ENCODE data around the gene THOC1. TPM values are rescaled to one million over a fixed set of nuclear protein-coding genes. Genes with fewer than 3 reads are reported as not detected.

THOC1 gene
- total and polyA plus RNA-seq, 4 experiments from 2014 or later, result 15.2 to 69.9 (median 42.4) TPM

GRCh38 chr18:240175-240574, 27.7 kb downstream of the THOC1 start:
- Mint-ChIP-seq H3K4me1 (peaks cover 0 to 4% (median under 1%) of the 10 kb centered on the region in 4 donors), H3K4me3 (no peak overlapping the region), H3K27ac (peak overlapping the region in 1 of 7 donors; percentile 2), H3K27me3 (no peaks in the 10 kb centered on the region), H3K9me3 (no peaks in the 10 kb centered on the region), H3K36me3 (peaks cover 38 to 41% of the 10 kb centered on the region in 2 donors)
- Histone ChIP-seq H3K9me3 (ENCODE audit: control insufficient read depth in 1 of 2, low read length in 2 of 2) (no peaks in the 10 kb centered on the region), H3K27ac (ENCODE audit: low read depth, low read length) (no peak overlapping the region), H3K4me1 (ENCODE audit: insufficient read depth, low read length) (no peaks in the 10 kb centered on the region), H3K27me3 (ENCODE audit: insufficient read depth, low read length) (no peaks in the 10 kb centered on the region), H3K36me3 (ENCODE audit: insufficient read depth, low read length) (no peaks in the 10 kb centered on the region), H3K4me3 (ENCODE audit: low read length in 2 of 2) (no peak overlapping the region)
- intact Hi-C loops (cut with micrococcal nuclease), result no loop called here
- DNase-seq, result no peak
- POLR2A ChIA-PET (ENCODE audit: partially characterized antibody), result no interaction called here
- CTCF ChIA-PET (ENCODE audit: partially characterized antibody), result no interaction called here

- Histone ChIP-seq H3K9me3 (ENCODE audit: control insufficient read depth in 1 of 2, low read length in 2 of 2) (no peaks in the 10 kb centered on the region), H3K4me3 (ENCODE audit: low read length in 2 of 2) (no peak overlapping the region), H3K27me3 (ENCODE audit: insufficient read depth, low read length) (no peaks in the 10 kb centered on the region), H3K4me1 (ENCODE audit: insufficient read depth, low read length) (no peaks in the 10 kb centered on the region), H3K36me3 (ENCODE audit: insufficient read depth, low read length) (no peaks in the 10 kb centered on the region), H3K27ac (ENCODE audit: low read depth, low read length) (no peak overlapping the region)
- H3K4me3 Mint-ChIP-seq, result no peak overlapping the region
- DNase-seq, result no peak
- peaks cover 0 to 5% (median 2%) of the 10 kb centered on the region in 4 donors for H3K4me1 Mint-ChIP-seq
- H3K27me3 Mint-ChIP-seq, result no peaks in the 10 kb centered on the region
- ChIA-PET CTCF (ENCODE audit: partially characterized antibody) (no interaction called here), POLR2A (ENCODE audit: partially characterized antibody) (interaction anchor here (1.2 kb wide), 1 partner anchor 36 kb away, joined by 4 read pairs; the partner anchor contains the start of gene THOC1)
- H3K9me3 Mint-ChIP-seq, result no peaks in the 10 kb centered on the region
- intact Hi-C loops (cut with micrococcal nuclease), result no loop called here
- peaks cover 19 to 27% of the 10 kb centered on the region in 2 donors for H3K36me3 Mint-ChIP-seq
- H3K27ac Mint-ChIP-seq, result peak overlapping the region in 2 of 7 donors; percentile 33 to 39
Measured at GRCh38 chr18:231563-231962, 36.3 kb downstream of the THOC1 start.

GRCh38 chr18:228586-228985, 39.3 kb downstream of the THOC1 start:
- H3K4me3 ChIP-seq (ENCODE audit: low read length in 2 of 2), result no peak overlapping the region

GRCh38 chr18:227902-228301, 39.9 kb downstream of the THOC1 start:
- intact Hi-C loops (cut with micrococcal nuclease), result no loop called here
- Mint-ChIP-seq H3K4me3 (no peak overlapping the region), H3K27ac (peak overlapping the region in 2 of 7 donors; percentile 8 to 28), H3K36me3 (peaks cover 43 to 51% of the 10 kb centered on the region in 2 donors), H3K27me3 (no peaks in the 10 kb centered on the region), H3K9me3 (no peaks in the 10 kb centered on the region), H3K4me1 (peaks cover 0 to 5% (median 2%) of the 10 kb centered on the region in 4 donors)
- ChIA-PET POLR2A (ENCODE audit: partially characterized antibody) (no interaction called here), CTCF (ENCODE audit: partially characterized antibody) (no interaction called here)
- no peak overlapping the region for H3K4me3 ChIP-seq (ENCODE audit: low read length in 2 of 2)
- DNase-seq, result no peak
- H3K9me3 ChIP-seq (ENCODE audit: control insufficient read depth in 1 of 2, low read length in 2 of 2), result no peaks in the 10 kb centered on the region
- no peak overlapping the region for H3K27ac ChIP-seq (ENCODE audit: low read depth, low read length)
- peaks cover 13% of the 10 kb centered on the region for H3K36me3 ChIP-seq (ENCODE audit: insufficient read depth, low read length)
- H3K27me3 ChIP-seq (ENCODE audit: insufficient read depth, low read length), result no peaks in the 10 kb centered on the region
- H3K4me1 ChIP-seq (ENCODE audit: insufficient read depth, low read length), result no peaks in the 10 kb centered on the region

More at GRCh38 chr18:228586-228985, 39.3 kb downstream of the THOC1 start:
- Mint-ChIP-seq H3K9me3 (no peaks in the 10 kb centered on the region), H3K27me3 (no peaks in the 10 kb centered on the region), H3K4me3 (no peak overlapping the region), H3K27ac (peak overlapping the region in 1 of 7 donors; percentile 3), H3K36me3 (peaks cover 39 to 46% of the 10 kb centered on the region in 2 donors), H3K4me1 (peaks cover 0 to 5% (median 2%) of the 10 kb centered on the region in 4 donors)
- Histone ChIP-seq H3K9me3 (ENCODE audit: control insufficient read depth in 1 of 2, low read length in 2 of 2) (no peaks in the 10 kb centered on the region), H3K27ac (ENCODE audit: low read depth, low read length) (no peak overlapping the region), H3K27me3 (ENCODE audit: insufficient read depth, low read length) (no peaks in the 10 kb centered on the region), H3K4me1 (ENCODE audit: insufficient read depth, low read length) (no peaks in the 10 kb centered on the region), H3K36me3 (ENCODE audit: insufficient read depth, low read length) (peaks cover 12% of the 10 kb centered on the region)
- DNase-seq, result no peak
- intact Hi-C loops (cut with micrococcal nuclease), result no loop called here
- ChIA-PET POLR2A (ENCODE audit: partially characterized antibody) (no interaction called here), CTCF (ENCODE audit: partially characterized antibody) (no interaction called here)

GRCh38 chr18:227374-227773, 40.5 kb downstream of the THOC1 start:
- CTCF ChIA-PET (ENCODE audit: partially characterized antibody), result no interaction called here
- peaks cover 43 to 55% of the 10 kb centered on the region in 2 donors for H3K36me3 Mint-ChIP-seq

GRCh38 chr18:225745-226144, 42.1 kb downstream of the THOC1 start:
- Histone ChIP-seq H3K4me3 (ENCODE audit: low read length in 2 of 2) (no peak overlapping the region), H3K36me3 (ENCODE audit: insufficient read depth, low read length) (peaks cover 21% of the 10 kb centered on the region), H3K9me3 (ENCODE audit: control insufficient read depth in 1 of 2, low read length in 2 of 2) (no peaks in the 10 kb centered on the region), H3K27me3 (ENCODE audit: insufficient read depth, low read length) (no peaks in the 10 kb centered on the region), H3K4me1 (ENCODE audit: insufficient read depth, low read length) (no peaks in the 10 kb centered on the region), H3K27ac (ENCODE audit: low read depth, low read length) (no peak overlapping the region)
- H3K27ac Mint-ChIP-seq, result peak overlapping the region in 3 of 7 donors; percentile 14 to 72 (median 41)
- H3K27me3 Mint-ChIP-seq, result no peaks in the 10 kb centered on the region
- ChIA-PET POLR2A (ENCODE audit: partially characterized antibody) (no interaction called here), CTCF (ENCODE audit: partially characterized antibody) (no interaction called here)
- intact Hi-C loops (cut with micrococcal nuclease), result no loop called here
- peaks cover 0 to 5% (median 2%) of the 10 kb centered on the region in 4 donors for H3K4me1 Mint-ChIP-seq
- H3K4me3 Mint-ChIP-seq, result no peak overlapping the region
- no peak for DNase-seq
- no peaks in the 10 kb centered on the region for H3K9me3 Mint-ChIP-seq
- H3K36me3 Mint-ChIP-seq, result peaks cover 43 to 58% of the 10 kb centered on the region in 2 donors

More at GRCh38 chr18:227374-227773, 40.5 kb downstream of the THOC1 start:
- no peaks in the 10 kb centered on the region for H3K9me3 Mint-ChIP-seq
- DNase-seq, result no peak
- H3K4me1 Mint-ChIP-seq, result peaks cover 0 to 5% (median 2%) of the 10 kb centered on the region in 4 donors
- H3K36me3 ChIP-seq (ENCODE audit: insufficient read depth, low read length), result peaks cover 18% of the 10 kb centered on the region
- H3K9me3 ChIP-seq (ENCODE audit: control insufficient read depth in 1 of 2, low read length in 2 of 2), result no peaks in the 10 kb centered on the region
- intact Hi-C loops (cut with micrococcal nuclease), result no loop called here
- H3K27ac Mint-ChIP-seq, result peak overlapping the region in 1 of 7 donors; percentile 37
- no peak overlapping the region for H3K4me3 ChIP-seq (ENCODE audit: low read length in 2 of 2)
- POLR2A ChIA-PET (ENCODE audit: partially characterized antibody), result no interaction called here
- no peak overlapping the region for H3K4me3 Mint-ChIP-seq
- H3K27ac ChIP-seq (ENCODE audit: low read depth, low read length), result no peak overlapping the region
- H3K27me3 Mint-ChIP-seq, result no peaks in the 10 kb centered on the region
- no peaks in the 10 kb centered on the region for H3K27me3 ChIP-seq (ENCODE audit: insufficient read depth, low read length)
- no peaks in the 10 kb centered on the region for H3K4me1 ChIP-seq (ENCODE audit: insufficient read depth, low read length)

GRCh38 chr18:220708-221107, 47.1 kb downstream of the THOC1 start:
- Histone ChIP-seq H3K4me1 (ENCODE audit: insufficient read depth, low read length) (no peaks in the 10 kb centered on the region), H3K4me3 (ENCODE audit: low read length in 2 of 2) (no peak overlapping the region), H3K27ac (ENCODE audit: low read depth, low read length) (no peak overlapping the region), H3K36me3 (ENCODE audit: insufficient read depth, low read length) (peaks cover 33% of the 10 kb centered on the region), H3K9me3 (ENCODE audit: control insufficient read depth in 1 of 2, low read length in 2 of 2) (no peaks in the 10 kb centered on the region), H3K27me3 (ENCODE audit: insufficient read depth, low read length) (no peaks in the 10 kb centered on the region)
- no peaks in the 10 kb centered on the region for H3K9me3 Mint-ChIP-seq
- no peak for DNase-seq
- intact Hi-C loops (cut with micrococcal nuclease), result no loop called here
- no peaks in the 10 kb centered on the region for H3K27me3 Mint-ChIP-seq
- CTCF ChIA-PET (ENCODE audit: partially characterized antibody), result no interaction called here
- no peak overlapping the region for H3K4me3 Mint-ChIP-seq
- no peaks in the 10 kb centered on the region for H3K4me1 Mint-ChIP-seq
- H3K36me3 Mint-ChIP-seq, result peaks cover 36 to 61% of the 10 kb centered on the region in 2 donors
- peak overlapping the region in 5 of 7 donors; percentile 15 to 78 (median 31) for H3K27ac Mint-ChIP-seq
- POLR2A ChIA-PET (ENCODE audit: partially characterized antibody), result no interaction called here
